OCI-LY3 (cell line): ENCODE measurements around the gene PCDHGB4.
"Not testable (repeated sequence)": the region's sequence is repeated elsewhere in the genome, so short reads cannot be mapped to it uniquely, and the experiment has no call there.

Source experiments
- H2AFZ ChIP-seq: fragments of 200-600, 300-600 bp; shearing (Covaris generic); 2 replicates; pipeline ENCODE4 v1.6.0; 2014; ENCODE audit warnings: antibody characterized with exemption, low read depth, low read length
- H3K27ac ChIP-seq: fragments of 200-600, 300-600 bp; sonication (generic); 2 replicates; pipeline ENCODE4 v1.5.1; 2014; ENCODE audit warnings: mild to moderate bottlenecking, low read length, moderate library complexity, mixed read lengths
- H3K27me3 ChIP-seq: fragments of 200-600, 300-600 bp; sonication (generic); 2 replicates; pipeline ENCODE4 v1.6.1; 2014; ENCODE audit warnings: low read depth, low read length, mixed read lengths
- H3K36me3 ChIP-seq: fragments of 200-600, 300-600 bp; sonication (generic); replicated peaks from 2 replicates; pipeline ENCODE3; 2014; ENCODE audit warnings: low read depth, low read length, mixed read lengths
- H3K4me1 ChIP-seq: fragments of 300-600, 200-600 bp; sonication (generic); 2 replicates; pipeline ENCODE4 v1.6.1; 2014; ENCODE audit warnings: low read length, mixed read lengths
- H3K4me2 ChIP-seq: fragments of 200-600, 300-600 bp; sonication (generic); 2 replicates; pipeline ENCODE4 v1.6.1; 2014; ENCODE audit warnings: low read length, mixed read lengths
- H3K4me3 ChIP-seq: fragments of 300-600, 200-600 bp; sonication (generic); 2 replicates; pipeline ENCODE4 v1.5.1; 2014; ENCODE audit warnings: antibody characterized with exemption, mild to moderate bottlenecking, low read length, moderate library complexity
- H3K79me2 ChIP-seq: fragments of 300-600, 200-600 bp; shearing (Covaris generic); 2 replicates; pipeline ENCODE4 v1.6.1; 2014; ENCODE audit warnings: mild to moderate bottlenecking, low read length, mixed read lengths
- H3K9ac ChIP-seq: fragments of 300-600, 200-600 bp; shearing (Covaris generic); 2 replicates; pipeline ENCODE4 v1.6.0; 2014; ENCODE audit warnings: mild to moderate bottlenecking, low read length, moderate library complexity
- H3K9me3 ChIP-seq: fragments of 200-600, 300-600 bp; shearing (Covaris generic); 2 replicates; pipeline ENCODE4 v1.6.1; 2014; ENCODE audit warnings: low read length, mixed read lengths; ENCODE audit not compliant: insufficient read depth
- H4K20me1 ChIP-seq: fragments of 200-600, 300-600 bp; sonication (generic); 2 replicates; pipeline ENCODE4 v1.6.1; 2016; ENCODE audit warnings: low read length, mixed read lengths; ENCODE audit not compliant: insufficient read depth
- EZH2phosphoT487 ChIP-seq: fragments of 200-600 bp; shearing (Covaris generic); IDR thresholded peaks from 2 replicates; pipeline ENCODE4 v1.6.1; 2018; ENCODE audit warnings: antibody characterized with exemption, mixed run types, low read depth
- TF ChIP-seq, protein P1 (sequence below): fragments of 200-600, 300-600 bp; sonication (generic); IDR thresholded peaks from 2 replicates; pipeline ENCODE4 v1.5.1; 2014; ENCODE audit warnings: antibody characterized with exemption, low read length, low read depth

Gene PCDHGB4

DNA sequence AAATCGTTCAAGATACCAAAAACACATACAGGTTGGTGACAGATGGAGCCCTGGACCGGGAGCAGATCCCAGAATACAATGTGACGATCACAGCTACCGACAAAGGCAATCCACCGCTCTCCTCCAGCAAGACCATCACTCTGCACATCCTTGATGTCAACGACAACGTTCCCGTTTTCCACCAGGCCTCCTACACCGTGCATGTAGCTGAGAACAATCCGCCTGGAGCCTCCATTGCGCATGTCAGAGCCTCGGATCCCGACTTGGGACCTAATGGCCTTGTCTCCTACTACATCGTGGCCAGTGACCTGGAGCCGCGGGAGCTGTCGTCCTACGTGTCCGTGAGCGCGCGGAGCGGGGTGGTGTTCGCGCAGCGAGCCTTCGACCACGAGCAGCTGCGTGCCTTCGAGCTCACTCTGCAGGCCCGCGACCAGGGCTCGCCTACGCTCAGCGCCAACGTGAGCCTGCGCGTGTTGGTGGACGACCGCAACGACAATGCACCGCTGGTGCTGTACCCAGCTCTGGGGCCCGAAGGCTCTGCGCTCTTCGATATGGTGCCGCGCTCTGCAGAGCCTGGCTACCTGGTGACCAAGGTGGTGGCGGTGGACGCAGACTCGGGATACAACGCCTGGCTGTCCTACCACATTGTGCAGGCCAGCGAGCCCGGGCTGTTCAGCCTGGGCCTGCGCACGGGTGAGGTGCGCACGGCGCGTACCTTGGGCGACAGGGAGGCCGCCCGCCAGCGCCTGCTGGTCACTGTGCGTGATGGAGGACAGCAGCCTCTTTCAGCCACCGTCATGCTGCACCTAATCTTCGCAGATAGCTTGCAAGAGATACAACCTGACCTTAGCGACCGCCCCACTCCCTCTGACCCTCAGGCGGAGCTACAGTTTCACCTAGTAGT is 15.7 kb upstream of the PCDHGB4 start:
- no peaks in the 10 kb centered on the region for H3K79me2 ChIP-seq
- H2AFZ ChIP-seq: no peak overlapping the region
- no peaks in the 10 kb centered on the region for H3K27me3 ChIP-seq
- no peak overlapping the region for H3K27ac ChIP-seq
- no peaks in the 10 kb centered on the region for H3K9me3 ChIP-seq
- no peaks in the 10 kb centered on the region for H3K4me1 ChIP-seq
- no peak overlapping the region for H3K9ac ChIP-seq
- no peak overlapping the region for H3K4me3 ChIP-seq
- H3K4me2 ChIP-seq: no peak overlapping the region
- H4K20me1 ChIP-seq: no peaks in the 10 kb centered on the region
- TF ChIP-seq, protein P1, sequence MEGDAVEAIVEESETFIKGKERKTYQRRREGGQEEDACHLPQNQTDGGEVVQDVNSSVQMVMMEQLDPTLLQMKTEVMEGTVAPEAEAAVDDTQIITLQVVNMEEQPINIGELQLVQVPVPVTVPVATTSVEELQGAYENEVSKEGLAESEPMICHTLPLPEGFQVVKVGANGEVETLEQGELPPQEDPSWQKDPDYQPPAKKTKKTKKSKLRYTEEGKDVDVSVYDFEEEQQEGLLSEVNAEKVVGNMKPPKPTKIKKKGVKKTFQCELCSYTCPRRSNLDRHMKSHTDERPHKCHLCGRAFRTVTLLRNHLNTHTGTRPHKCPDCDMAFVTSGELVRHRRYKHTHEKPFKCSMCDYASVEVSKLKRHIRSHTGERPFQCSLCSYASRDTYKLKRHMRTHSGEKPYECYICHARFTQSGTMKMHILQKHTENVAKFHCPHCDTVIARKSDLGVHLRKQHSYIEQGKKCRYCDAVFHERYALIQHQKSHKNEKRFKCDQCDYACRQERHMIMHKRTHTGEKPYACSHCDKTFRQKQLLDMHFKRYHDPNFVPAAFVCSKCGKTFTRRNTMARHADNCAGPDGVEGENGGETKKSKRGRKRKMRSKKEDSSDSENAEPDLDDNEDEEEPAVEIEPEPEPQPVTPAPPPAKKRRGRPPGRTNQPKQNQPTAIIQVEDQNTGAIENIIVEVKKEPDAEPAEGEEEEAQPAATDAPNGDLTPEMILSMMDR: no peak
- no peak for TF ChIP-seq EZH2phosphoT487
- no peaks in the 10 kb centered on the region for H3K36me3 ChIP-seq

DNA sequence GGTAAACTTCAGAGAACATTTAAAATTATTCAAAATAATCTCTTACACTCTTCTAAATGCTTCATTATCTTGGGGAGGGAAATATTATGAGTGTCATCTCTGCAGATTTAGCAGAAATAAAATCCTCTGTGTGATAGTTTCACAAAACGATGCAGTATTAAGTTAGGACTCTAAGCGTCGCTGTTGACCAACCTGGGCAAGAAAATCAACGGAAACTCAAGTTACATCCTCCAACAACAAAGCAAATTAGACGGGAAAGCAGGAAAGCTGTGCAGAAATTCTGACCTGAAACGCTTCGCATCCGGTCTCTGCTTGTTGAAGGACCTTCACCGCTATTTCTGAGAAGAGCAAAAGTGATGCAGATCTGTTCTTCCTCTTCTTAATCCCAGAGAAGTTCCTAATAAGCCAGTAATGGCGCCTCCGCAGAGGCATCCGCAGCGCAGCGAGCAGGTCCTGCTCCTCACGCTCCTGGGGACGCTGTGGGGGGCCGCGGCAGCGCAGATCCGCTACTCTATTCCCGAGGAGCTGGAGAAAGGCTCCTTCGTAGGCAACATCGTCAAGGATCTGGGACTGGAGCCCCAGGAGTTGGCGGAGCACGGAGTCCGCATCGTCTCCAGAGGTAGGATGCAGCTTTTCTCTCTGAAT is 13.7 kb upstream of the PCDHGB4 start, which contains the start of gene PCDHGA6:
Gene PCDHGA6, plus strand, starts transcription at position 219 of the 645 bp plus-strand sequence. Its CDS starts 193 bp downstream, at position 412.
- Histone ChIP-seq H3K9ac (no peak within 1 kb of the TSS), H3K27me3 (no peaks in the 10 kb centered on the region), H3K9me3 (no peaks in the 10 kb centered on the region), H3K4me2 (no peak within 1 kb of the TSS), H3K4me3 (no peak within 1 kb of the TSS), H3K27ac (no peak within 1 kb of the TSS), H4K20me1 (no peaks in the 10 kb centered on the region), H3K4me1 (no peaks in the 10 kb centered on the region), H3K36me3 (no peaks in the 10 kb centered on the region), H2AFZ (no peak within 1 kb of the TSS), H3K79me2 (no peaks in the 10 kb centered on the region)
- TF ChIP-seq EZH2phosphoT487: no peak

GRCh38 chr5:141374627-141375026 is 12.9 kb upstream of the PCDHGB4 start:
- Histone ChIP-seq H3K4me2 (no peak overlapping the region), H3K9me3 (no peaks in the 10 kb centered on the region), H3K9ac (no peak overlapping the region), H2AFZ (no peak overlapping the region), H3K79me2 (no peaks in the 10 kb centered on the region), H3K4me3 (no peak overlapping the region), H4K20me1 (no peaks in the 10 kb centered on the region), H3K4me1 (no peaks in the 10 kb centered on the region), H3K27me3 (no peaks in the 10 kb centered on the region), H3K27ac (no peak overlapping the region), H3K36me3 (no peaks in the 10 kb centered on the region)
- TF ChIP-seq, protein P1: no peak
- no peak for TF ChIP-seq EZH2phosphoT487

DNA sequence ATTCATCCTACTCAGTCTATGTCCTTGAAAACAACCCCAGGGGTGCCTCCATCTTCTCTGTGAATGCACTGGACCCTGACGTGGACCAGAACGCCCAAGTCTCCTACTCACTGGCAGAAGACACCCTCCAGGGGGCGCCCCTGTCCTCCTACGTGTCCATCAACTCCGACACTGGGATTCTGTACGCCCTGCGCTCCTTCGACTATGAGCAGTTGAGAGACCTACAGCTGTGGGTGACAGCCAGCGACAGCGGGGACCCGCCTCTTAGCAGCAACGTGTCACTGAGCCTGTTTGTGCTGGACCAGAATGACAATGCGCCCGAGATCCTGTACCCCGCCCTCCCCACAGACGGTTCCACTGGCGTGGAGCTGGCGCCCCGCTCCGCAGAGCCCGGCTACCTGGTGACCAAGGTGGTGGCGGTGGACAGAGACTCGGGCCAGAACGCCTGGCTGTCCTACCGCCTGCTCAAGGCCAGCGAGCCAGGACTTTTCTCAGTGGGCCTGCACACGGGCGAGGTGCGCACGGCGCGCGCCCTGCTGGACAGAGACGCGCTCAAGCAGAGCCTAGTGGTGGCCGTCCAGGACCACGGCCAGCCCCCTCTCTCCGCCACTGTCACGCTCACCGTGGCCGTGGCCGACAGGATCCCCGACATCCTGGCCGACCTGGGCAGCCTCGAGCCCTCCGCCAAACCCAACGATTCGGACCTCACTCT is 11.9 kb upstream of the PCDHGB4 start:
- not testable (repeated sequence) for H3K4me1 ChIP-seq, H3K9me3 ChIP-seq

More for the DNA sequence above, 11.9 kb upstream of the PCDHGB4 start:
- H4K20me1 ChIP-seq, H3K79me2 ChIP-seq, H3K27me3 ChIP-seq, H3K4me2 ChIP-seq, H3K9ac ChIP-seq, H3K27ac ChIP-seq, H3K36me3 ChIP-seq, H2AFZ ChIP-seq, H3K4me3 ChIP-seq: not testable (repeated sequence)
